ENCODE measurements around the gene PHF21A. TPM values are rescaled to one million over a fixed set of nuclear protein-coding genes. Genes with fewer than 3 reads are reported as not detected.
A peak's percentile ranks its signal among the peaks of the same experiment; 100 is the strongest.

Gene PHF21A
- total RNA-seq, 1 donor from 2014 or later, result 49.6 TPM

- peaks cover 16% of the 10 kb centered on the region for H3K4me1 Mint-ChIP-seq
- H3K27me3 Mint-ChIP-seq (ENCODE audit: insufficient read depth, low read depth), result no peaks in the 10 kb centered on the region
- no peak overlapping the region for H3K4me3 Mint-ChIP-seq
Observed at GRCh38 chr11:46060013-46060412, 61.2 kb downstream of the PHF21A start.

GRCh38 chr11:46057489-46057888 is 63.8 kb downstream of the PHF21A start:
- no peak overlapping the region for H3K4me3 ChIP-seq
- DNase-seq (ENCODE audit: low spot score), result no peak
- H3K4me1 ChIP-seq, result peaks cover 41% of the 10 kb centered on the region
- peaks cover 14% of the 10 kb centered on the region for H4K20me1 ChIP-seq (ENCODE audit: low read depth)
- no peak overlapping the region for H3K27ac Mint-ChIP-seq
- no peaks in the 10 kb centered on the region for H3K79me2 ChIP-seq (ENCODE audit: low read depth)
- no peaks in the 10 kb centered on the region for H3K36me3 ChIP-seq
- H2AFZ ChIP-seq (replicated peaks), result no peak overlapping the region
- no peak overlapping the region for H3K27ac ChIP-seq
- no peaks in the 10 kb centered on the region for H3K27me3 ChIP-seq
- H3K36me3 Mint-ChIP-seq, result peaks cover 15% of the 10 kb centered on the region
- H3K4me3 Mint-ChIP-seq, result no peak overlapping the region
- H3K4me2 ChIP-seq, result no peak overlapping the region
- H3F3A ChIP-seq (ENCODE audit: low read depth), result peaks cover 15% of the 10 kb centered on the region
- peaks cover 2% of the 10 kb centered on the region for H3K9me3 Mint-ChIP-seq
- no peak overlapping the region for H3K9ac ChIP-seq
- no peak for TF ChIP-seq EZH2 (IDR thresholded peaks at IDR 0.05)
- no peak for TF ChIP-seq CTCF (IDR thresholded peaks at IDR 0.05)
- no peak for TF ChIP-seq EZH2phosphoT487 (IDR thresholded peaks at IDR 0.05)
- no peaks in the 10 kb centered on the region for H3K27me3 Mint-ChIP-seq (ENCODE audit: insufficient read depth, low read depth)
- H3K9me3 ChIP-seq (ENCODE audit: low read depth), result peaks cover 2% of the 10 kb centered on the region
- H3K4me1 Mint-ChIP-seq, result peaks cover 21% of the 10 kb centered on the region

More at GRCh38 chr11:46060013-46060412, 61.2 kb downstream of the PHF21A start:
- Histone ChIP-seq H3K27me3 (no peaks in the 10 kb centered on the region), H3K27ac (no peak overlapping the region), H3K9ac (no peak overlapping the region), H3K4me1 (peaks cover 38% of the 10 kb centered on the region), H2AFZ (replicated peaks) (no peak overlapping the region), H3K79me2 (ENCODE audit: low read depth) (no peaks in the 10 kb centered on the region), H3F3A (ENCODE audit: low read depth) (peaks cover 7% of the 10 kb centered on the region), H4K20me1 (ENCODE audit: low read depth) (peaks cover 11% of the 10 kb centered on the region), H3K9me3 (ENCODE audit: low read depth) (peaks cover 2% of the 10 kb centered on the region), H3K36me3 (no peaks in the 10 kb centered on the region), H3K4me3 (no peak overlapping the region), H3K4me2 (no peak overlapping the region)
- H3K27ac Mint-ChIP-seq, result no peak overlapping the region
- no peak for DNase-seq (ENCODE audit: low spot score)
- H3K9me3 Mint-ChIP-seq, result peaks cover 2% of the 10 kb centered on the region
- peaks cover 15% of the 10 kb centered on the region for H3K36me3 Mint-ChIP-seq
- TF ChIP-seq CTCF (IDR thresholded peaks at IDR 0.05) (no peak), EZH2 (IDR thresholded peaks at IDR 0.05) (no peak), EZH2phosphoT487 (IDR thresholded peaks at IDR 0.05) (no peak)

- Histone ChIP-seq H3K79me2 (ENCODE audit: low read depth) (no peaks in the 10 kb centered on the region), H3K4me3 (no peak overlapping the region), H2AFZ (replicated peaks) (no peak overlapping the region), H3K4me2 (peak overlapping the region; percentile 39), H3F3A (ENCODE audit: low read depth) (peaks cover 28% of the 10 kb centered on the region), H3K4me1 (peaks cover 62% of the 10 kb centered on the region), H3K27me3 (no peaks in the 10 kb centered on the region), H3K9me3 (ENCODE audit: low read depth) (no peaks in the 10 kb centered on the region), H3K9ac (no peak overlapping the region), H4K20me1 (ENCODE audit: low read depth) (peaks cover 14% of the 10 kb centered on the region), H3K27ac (peak overlapping the region; percentile 55), H3K36me3 (no peaks in the 10 kb centered on the region)
- Mint-ChIP-seq H3K36me3 (peaks cover 5% of the 10 kb centered on the region), H3K27me3 (ENCODE audit: insufficient read depth, low read depth) (no peaks in the 10 kb centered on the region), H3K4me1 (peaks cover 40% of the 10 kb centered on the region), H3K9me3 (no peaks in the 10 kb centered on the region), H3K27ac (peak overlapping the region; percentile 26), H3K4me3 (no peak overlapping the region)
- peak; percentile 34 for DNase-seq (ENCODE audit: low spot score)
- TF ChIP-seq CTCF (IDR thresholded peaks at IDR 0.05), result no peak
- no peak for TF ChIP-seq EZH2 (IDR thresholded peaks at IDR 0.05)
Observed at GRCh38 chr11:46055371-46055770, 65.9 kb downstream of the PHF21A start.

All from neural progenitor cell (in vitro differentiated cells).